HepG2 (cell line): Measurements from ENCODE around the gene TPST1. TPM values are rescaled to one million over a fixed set of nuclear protein-coding genes. Genes with fewer than 3 reads are reported as not detected.

Experiments
- ATAC-seq: fragments of 200-7000 bp; cut with Tn5 transposase; 3 replicates; pipeline ENCODE4 v1.9.1; 2020; ENCODE audit warnings: mild to moderate bottlenecking, moderate library complexity
- BruUV-seq: library from RNA; stranded (reverse); fragments of 400-500 nt; replicated peaks from 2 replicates; lab custom pipeline; 2021; lab: Mats Ljungman, UMichigan
- CTCF ChIA-PET: fragments of 300-600 bp; formaldehyde crosslinking; extraction: SDS; loops from one replicate; lab custom pipeline; 2021; ENCODE audit warnings: low total read pairs, inconsistent platforms, low intra/inter-chr PET ratio; lab: Yijun Ruan, JAX
- POLR2A ChIA-PET: fragments of 350-600 bp; sonication (Branson Sonifier 250); formaldehyde crosslinking; loops from one replicate; lab custom pipeline; 2020; ENCODE audit warnings: antibody characterized with exemption, inconsistent platforms; lab: Yijun Ruan, JAX
- DNase-seq: peaks from one replicate; pipeline ENCODE4 v3.0.0-alpha.2; 2015; ENCODE audit warnings: low spot score
- FAIRE-seq: peaks from 3 replicates; lab custom pipeline; 2011; peaks lifted over from hg19 to GRCh38; lab: Jason Lieb, UNC
- H2AFZ ChIP-seq: one replicate; pipeline ENCODE4 v1.6.1; 2011; ENCODE audit warnings: low read length, inconsistent platforms
- H3K27ac ChIP-seq: fragments of 300-600 bp; 3 replicates; pipeline ENCODE4 v1.8.0; 2011; ENCODE audit warnings: mixed run types, mild to moderate bottlenecking, mixed read lengths, low read length, inconsistent platforms; ENCODE audit not compliant: insufficient read depth; ENCODE audit errors: extremely low read length
- H3K27me3 ChIP-seq, 2 experiments: fragments of 200-600 bp in 1 of 2; 2 replicates in 1 of 2; 3 replicates in 1 of 2; pipeline versions ENCODE4 v1.6.0 to v1.8.0; 2011; ENCODE audit warnings: low read length in 2 of 2, mild to moderate bottlenecking in 2 of 2, moderate library complexity in 2 of 2, inconsistent platforms in 1 of 2; ENCODE audit not compliant: insufficient read depth in 2 of 2, control insufficient read depth in 1 of 2
- H3K36me3 ChIP-seq, 2 experiments: fragments of 200-600 bp in 1 of 2; replicated peaks in 1 of 2; 2 replicates in 1 of 2; 3 replicates in 1 of 2; pipeline versions ENCODE4 v1.5.1 to v1.8.0; 2011; ENCODE audit warnings: low read length in 2 of 2, inconsistent platforms in 1 of 2; ENCODE audit not compliant: insufficient read depth in 2 of 2, control insufficient read depth in 1 of 2
- H3K4me1 ChIP-seq: 2 replicates; pipeline ENCODE4 v1.5.1; 2012; ENCODE audit warnings: low read length, inconsistent platforms; ENCODE audit not compliant: insufficient read depth
- H3K4me2 ChIP-seq: 2 replicates; pipeline ENCODE4 v1.6.0; 2011; ENCODE audit warnings: low read depth, low read length, inconsistent platforms
- H3K4me3 ChIP-seq, 3 experiments: fragments of 200-600 bp in 1 of 3; sonication (generic), shearing (Covaris generic) in 1 of 3; replicated peaks in 1 of 3; 2 replicates each; pipeline ENCODE4 v1.5.1; 2011 to 2016; ENCODE audit warnings: low read length in 3 of 3, inconsistent platforms in 2 of 3, low read depth in 2 of 3, mild to moderate bottlenecking in 2 of 3, control low read depth in 1 of 3, mixed read lengths in 1 of 3; ENCODE audit not compliant: insufficient read depth in 1 of 3
- H3K79me2 ChIP-seq: one replicate; pipeline ENCODE4 v1.6.1; 2011; ENCODE audit warnings: low read length, inconsistent platforms; ENCODE audit not compliant: insufficient read depth
- H3K9ac ChIP-seq: 2 replicates; pipeline ENCODE4 v1.6.0; 2011; ENCODE audit warnings: mild to moderate bottlenecking, low read depth, low read length, inconsistent platforms; ENCODE audit not compliant: insufficient read depth
- H3K9me3 ChIP-seq: 2 replicates; pipeline ENCODE4 v1.5.1; 2012; ENCODE audit warnings: mild to moderate bottlenecking, low read length
- H4K20me1 ChIP-seq: 2 replicates; pipeline ENCODE4 v1.6.0; 2011; ENCODE audit warnings: inconsistent platforms, mild to moderate bottlenecking, low read length, moderate library complexity; ENCODE audit not compliant: insufficient read depth
- KDM5A ChIP-seq: fragments of 200-600 bp; sonication (generic); IDR thresholded peaks from 2 replicates; pipeline ENCODE4 v1.7.0; 2018; ENCODE audit warnings: antibody characterized with exemption, mild to moderate bottlenecking, low read length, borderline replicate concordance
- MEF2D ChIP-seq: sonication (generic); formaldehyde crosslinking; IDR thresholded peaks from 2 replicates; pipeline ENCODE4 v1.5.1; 2020; ENCODE audit warnings: mild to moderate bottlenecking, missing genetic modification reagents
- NFYB ChIP-seq: sonication (generic); formaldehyde crosslinking; IDR thresholded peaks from 2 replicates; pipeline ENCODE4 v1.4.0; 2020; ENCODE audit warnings: missing genetic modification reagents
- PLRG1 ChIP-seq: fragments of 450-650 bp; conservative IDR thresholded peaks from 2 replicates; pipeline ENCODE4 v1.6.1; 2016
- YEATS4 ChIP-seq: sonication (generic); formaldehyde crosslinking; IDR thresholded peaks from 2 replicates; pipeline ENCODE4 v1.4.0; 2020; ENCODE audit warnings: missing genetic modification reagents, borderline replicate concordance
- ZNF138 ChIP-seq: sonication (generic); formaldehyde crosslinking; IDR thresholded peaks from 2 replicates; pipeline ENCODE4 v1.5.0; 2020; ENCODE audit warnings: mild to moderate bottlenecking, low read depth, missing genetic modification reagents
- ZNF224 ChIP-seq: sonication (generic); formaldehyde crosslinking; IDR thresholded peaks from 2 replicates; pipeline ENCODE4 v1.5.0; 2020; ENCODE audit warnings: mild to moderate bottlenecking, missing genetic modification reagents
- ZNF263 ChIP-seq: sonication (generic); formaldehyde crosslinking; IDR thresholded peaks from 2 replicates; pipeline ENCODE4 v1.4.0; 2020; ENCODE audit warnings: missing genetic modification reagents
- ZNF614 ChIP-seq: IDR thresholded peaks from 2 replicates; pipeline ENCODE4 v1.6.1; 2018; ENCODE audit warnings: missing biosample characterization, missing genetic modification reagents, inconsistent platforms, borderline replicate concordance
- WGBS: methylation state at CpG from one replicate; pipeline ENCODE4 v1.1.6; 2017; ENCODE audit warnings: low lambda C conversion rate; 5-methylcytosine and 5-hydroxymethylcytosine counted together
- in situ Hi-C: cut with HindIII; loops from 2 replicates; pipeline ENCODE4 v1.10.0; 2017; ENCODE audit warnings: low pct_unique_long_range_greater_than_20kb; ENCODE audit not compliant: extremely low pct_ligation_motif_present
- intact Hi-C: fragments of 100-400 bp; cut with micrococcal nuclease; formaldehyde crosslinking; loops from one replicate; pipeline ENCODE4 v1.10.0; 2022; ENCODE audit not compliant: unreplicated experiment
- polyA plus RNA-seq, 8 experiments: library from polyadenylated mRNA; depleted of rRNA in 3 of 8; stranded (reverse) in 7 of 8; unstranded in 1 of 8; fragments of >200 nt; fragmentation: Illumina TruSeq in 4 of 8; extraction: Trizol in 4 of 8; gene quantifications; 2 replicates each; pipeline versions ENCODE4 v1.2.1 to v1.2.3, GENCODE V29; 2011 to 2016; ENCODE audit warnings: low read depth in 4 of 8, missing spikeins in 1 of 8, mixed read lengths in 1 of 8; ENCODE audit not compliant: insufficient read depth in 1 of 8
- total RNA-seq, 5 experiments: library from RNA; depleted of rRNA; stranded (reverse); fragments of >200 nt; fragmentation: Illumina TruSeq; extraction: Trizol; gene quantifications; 2 replicates each; pipeline ENCODE4 v1.2.3, GENCODE V29; 2016; ENCODE audit warnings: low read depth in 1 of 5
- TF ChIP-seq, protein P1 (sequence below): sonication (generic); formaldehyde crosslinking; IDR thresholded peaks from 2 replicates; pipeline ENCODE4 v1.9.0; 2021; ENCODE audit warnings: missing genetic modification reagents, borderline replicate concordance
- TF ChIP-seq, protein P2 (sequence below): sonication (generic); formaldehyde crosslinking; IDR thresholded peaks from 2 replicates; pipeline ENCODE4 v1.8.1; 2022; ENCODE audit warnings: low read depth, mild to moderate bottlenecking, missing genetic modification reagents
- TF ChIP-seq, protein P3 (sequence below): sonication (generic); formaldehyde crosslinking; IDR thresholded peaks from 2 replicates; pipeline ENCODE4 v1.8.0; 2022; ENCODE audit warnings: missing genetic modification reagents, mild to moderate bottlenecking, inconsistent platforms, borderline replicate concordance

TPST1 gene
- total and polyA plus RNA-seq, 2 of the 13 experiments (the other 11 are each of a cell fraction or from before 2014, with no cell fraction given) = 24.3 to 34.1 TPM

DNA sequence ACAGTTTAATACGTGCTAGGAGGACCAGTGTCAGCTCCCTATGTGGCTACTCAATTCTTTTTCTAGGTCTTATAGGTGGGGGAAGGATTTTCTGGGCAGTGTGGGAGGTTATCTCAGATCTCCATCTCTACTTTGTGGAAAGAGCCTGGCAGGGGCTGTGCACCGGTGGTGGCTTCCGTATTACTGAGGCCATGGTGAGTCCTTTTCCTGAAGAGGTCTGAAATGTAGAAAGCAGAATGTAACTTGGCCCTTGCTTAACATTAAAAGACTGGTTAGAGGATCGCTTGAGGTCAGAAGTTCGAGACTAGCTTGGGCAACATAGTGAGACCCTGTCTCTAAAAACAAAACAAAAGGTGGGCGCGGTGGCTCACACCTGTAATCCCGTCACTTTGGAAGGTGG, 2.7 kb upstream of the TPST1 start:
- intact Hi-C loops = no loop called here
- no peak overlapping the region for H3K9ac ChIP-seq
- DNase-seq = no peak
- H3K9me3 ChIP-seq = no peaks in the 10 kb centered on the region
- H3K4me3 ChIP-seq = peak overlapping the region in 2 of 3 experiments; percentile 16 to 46; a peak in 2 of 6 replicates
- no peak for ATAC-seq
- no peaks in the 10 kb centered on the region; a peak in 1 of 5 replicates for H3K27me3 ChIP-seq
- H3K4me1 ChIP-seq = peaks cover 72% of the 10 kb centered on the region
- H3K4me2 ChIP-seq = peak overlapping the region; percentile 75
- ChIA-PET POLR2A (no interaction called here), CTCF (no interaction called here)
- BruUV-seq = no TSS peak
- no peaks in the 10 kb centered on the region for H4K20me1 ChIP-seq
- H3K79me2 ChIP-seq = peaks cover 18% of the 10 kb centered on the region
- no peaks in the 10 kb centered on the region for H3K36me3 ChIP-seq
- H3K27ac ChIP-seq = no peak overlapping the region
- FAIRE-seq = no peak
- in situ Hi-C loops = no loop called here
- H2AFZ ChIP-seq = peak overlapping the region; percentile 83
- WGBS = 19% methylated on average over 8 of the region's 8 CpGs
- TF ChIP-seq, protein P1, sequence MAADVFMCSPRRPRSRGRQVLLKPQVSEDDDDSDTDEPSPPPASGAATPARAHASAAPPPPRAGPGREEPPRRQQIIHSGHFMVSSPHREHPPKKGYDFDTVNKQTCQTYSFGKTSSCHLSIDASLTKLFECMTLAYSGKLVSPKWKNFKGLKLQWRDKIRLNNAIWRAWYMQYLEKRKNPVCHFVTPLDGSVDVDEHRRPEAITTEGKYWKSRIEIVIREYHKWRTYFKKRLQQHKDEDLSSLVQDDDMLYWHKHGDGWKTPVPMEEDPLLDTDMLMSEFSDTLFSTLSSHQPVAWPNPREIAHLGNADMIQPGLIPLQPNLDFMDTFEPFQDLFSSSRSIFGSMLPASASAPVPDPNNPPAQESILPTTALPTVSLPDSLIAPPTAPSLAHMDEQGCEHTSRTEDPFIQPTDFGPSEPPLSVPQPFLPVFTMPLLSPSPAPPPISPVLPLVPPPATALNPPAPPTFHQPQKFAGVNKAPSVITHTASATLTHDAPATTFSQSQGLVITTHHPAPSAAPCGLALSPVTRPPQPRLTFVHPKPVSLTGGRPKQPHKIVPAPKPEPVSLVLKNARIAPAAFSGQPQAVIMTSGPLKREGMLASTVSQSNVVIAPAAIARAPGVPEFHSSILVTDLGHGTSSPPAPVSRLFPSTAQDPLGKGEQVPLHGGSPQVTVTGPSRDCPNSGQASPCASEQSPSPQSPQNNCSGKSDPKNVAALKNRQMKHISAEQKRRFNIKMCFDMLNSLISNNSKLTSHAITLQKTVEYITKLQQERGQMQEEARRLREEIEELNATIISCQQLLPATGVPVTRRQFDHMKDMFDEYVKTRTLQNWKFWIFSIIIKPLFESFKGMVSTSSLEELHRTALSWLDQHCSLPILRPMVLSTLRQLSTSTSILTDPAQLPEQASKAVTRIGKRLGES = no peak
- TF ChIP-seq PLRG1 = no peak
- no peak for TF ChIP-seq MEF2D (CRISPR knock-in tag)
- TF ChIP-seq, protein P2, sequence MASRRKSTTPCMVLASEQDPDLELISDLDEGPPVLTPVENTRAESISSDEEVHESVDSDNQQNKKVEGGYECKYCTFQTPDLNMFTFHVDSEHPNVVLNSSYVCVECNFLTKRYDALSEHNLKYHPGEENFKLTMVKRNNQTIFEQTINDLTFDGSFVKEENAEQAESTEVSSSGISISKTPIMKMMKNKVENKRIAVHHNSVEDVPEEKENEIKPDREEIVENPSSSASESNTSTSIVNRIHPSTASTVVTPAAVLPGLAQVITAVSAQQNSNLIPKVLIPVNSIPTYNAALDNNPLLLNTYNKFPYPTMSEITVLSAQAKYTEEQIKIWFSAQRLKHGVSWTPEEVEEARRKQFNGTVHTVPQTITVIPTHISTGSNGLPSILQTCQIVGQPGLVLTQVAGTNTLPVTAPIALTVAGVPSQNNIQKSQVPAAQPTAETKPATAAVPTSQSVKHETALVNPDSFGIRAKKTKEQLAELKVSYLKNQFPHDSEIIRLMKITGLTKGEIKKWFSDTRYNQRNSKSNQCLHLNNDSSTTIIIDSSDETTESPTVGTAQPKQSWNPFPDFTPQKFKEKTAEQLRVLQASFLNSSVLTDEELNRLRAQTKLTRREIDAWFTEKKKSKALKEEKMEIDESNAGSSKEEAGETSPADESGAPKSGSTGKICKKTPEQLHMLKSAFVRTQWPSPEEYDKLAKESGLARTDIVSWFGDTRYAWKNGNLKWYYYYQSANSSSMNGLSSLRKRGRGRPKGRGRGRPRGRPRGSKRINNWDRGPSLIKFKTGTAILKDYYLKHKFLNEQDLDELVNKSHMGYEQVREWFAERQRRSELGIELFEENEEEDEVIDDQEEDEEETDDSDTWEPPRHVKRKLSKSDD (CRISPR knock-in tag) = no peak
- no peak for TF ChIP-seq NFYB (CRISPR knock-in tag)
- TF ChIP-seq ZNF263 (CRISPR knock-in tag) = no peak
- TF ChIP-seq, protein P3, sequence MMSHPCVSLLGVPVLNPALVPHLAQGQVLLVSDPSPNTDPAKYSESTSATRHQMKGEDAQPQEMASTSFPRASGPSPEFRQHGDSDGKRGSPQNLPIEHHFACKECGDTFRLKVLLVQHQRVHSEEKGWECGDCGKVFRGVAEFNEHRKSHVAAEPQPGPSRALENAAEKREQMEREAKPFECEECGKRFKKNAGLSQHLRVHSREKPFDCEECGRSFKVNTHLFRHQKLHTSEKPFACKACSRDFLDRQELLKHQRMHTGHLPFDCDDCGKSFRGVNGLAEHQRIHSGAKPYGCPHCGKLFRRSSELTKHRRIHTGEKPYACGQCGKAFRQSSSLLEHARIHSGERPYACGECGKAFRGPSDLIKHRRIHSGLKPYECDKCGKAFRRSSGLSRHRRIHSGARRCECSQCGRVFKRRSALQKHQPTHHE (CRISPR knock-in tag) = no peak
- TF ChIP-seq ZNF138 (CRISPR knock-in tag) = no peak
- TF ChIP-seq KDM5A = no peak
- TF ChIP-seq YEATS4 = no peak
- no peak for TF ChIP-seq ZNF224
- TF ChIP-seq ZNF614 (CRISPR knock-in tag) = no peak
